DOHH2 (cell line): Measurements from ENCODE around the gene IL1RAP.

Experiments
- EZH2phosphoT487 ChIP-seq: fragments of 200-600 bp; sonication (generic); IDR thresholded peaks from 2 replicates; pipeline ENCODE4 v1.6.1; 2017; ENCODE audit warnings: borderline replicate concordance, mild to moderate bottlenecking, antibody characterized with exemption, low read length, moderate library complexity, mixed read lengths
- TF ChIP-seq, protein P1 (sequence below): fragments of 200-600 bp; sonication (generic); IDR thresholded peaks from one replicate; pipeline ENCODE4 v1.5.1; 2014; ENCODE audit warnings: antibody characterized with exemption, mild to moderate bottlenecking, low read depth, low read length; ENCODE audit not compliant: poor library complexity, severe bottlenecking

DNA sequence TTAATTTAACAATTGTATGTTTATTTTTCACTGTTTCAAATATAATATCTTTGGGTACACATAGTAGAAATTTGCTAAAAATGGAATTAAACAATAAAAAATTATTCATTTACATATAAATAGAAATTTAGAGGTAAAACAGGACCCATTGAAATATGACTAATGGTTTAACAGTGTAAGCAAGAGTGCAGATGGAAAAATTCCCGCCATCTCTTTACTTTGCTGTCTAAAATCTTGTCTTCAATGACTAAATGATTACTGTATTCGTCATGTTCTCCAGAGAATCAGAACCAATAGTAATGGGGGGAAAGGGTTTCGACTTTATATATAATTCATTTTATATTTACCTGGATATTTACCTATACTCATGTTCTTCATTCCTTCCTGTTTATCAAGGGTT, 163.1 kb downstream of the IL1RAP start:
- TF ChIP-seq, protein P1, sequence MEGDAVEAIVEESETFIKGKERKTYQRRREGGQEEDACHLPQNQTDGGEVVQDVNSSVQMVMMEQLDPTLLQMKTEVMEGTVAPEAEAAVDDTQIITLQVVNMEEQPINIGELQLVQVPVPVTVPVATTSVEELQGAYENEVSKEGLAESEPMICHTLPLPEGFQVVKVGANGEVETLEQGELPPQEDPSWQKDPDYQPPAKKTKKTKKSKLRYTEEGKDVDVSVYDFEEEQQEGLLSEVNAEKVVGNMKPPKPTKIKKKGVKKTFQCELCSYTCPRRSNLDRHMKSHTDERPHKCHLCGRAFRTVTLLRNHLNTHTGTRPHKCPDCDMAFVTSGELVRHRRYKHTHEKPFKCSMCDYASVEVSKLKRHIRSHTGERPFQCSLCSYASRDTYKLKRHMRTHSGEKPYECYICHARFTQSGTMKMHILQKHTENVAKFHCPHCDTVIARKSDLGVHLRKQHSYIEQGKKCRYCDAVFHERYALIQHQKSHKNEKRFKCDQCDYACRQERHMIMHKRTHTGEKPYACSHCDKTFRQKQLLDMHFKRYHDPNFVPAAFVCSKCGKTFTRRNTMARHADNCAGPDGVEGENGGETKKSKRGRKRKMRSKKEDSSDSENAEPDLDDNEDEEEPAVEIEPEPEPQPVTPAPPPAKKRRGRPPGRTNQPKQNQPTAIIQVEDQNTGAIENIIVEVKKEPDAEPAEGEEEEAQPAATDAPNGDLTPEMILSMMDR = no peak
- no peak for TF ChIP-seq EZH2phosphoT487
